Esophagus muscularis mucosa (tissue), 4 donors: ENCODE results near the gene G3BP2. TPM values are rescaled to one million over a fixed set of nuclear protein-coding genes. Genes with fewer than 3 reads are reported as not detected.
A peak's percentile ranks its signal among the peaks of the same experiment; 100 is the strongest.

Experiments used
- DNase-seq: peaks from one replicate; pipeline ENCODE4 v3.0.0-alpha.2; 2017; ENCODE audit errors: extremely low spot score
- H3K27ac ChIP-seq, 4 donors: fragments of 200-600 bp; sonication (generic); replicated peaks in 1 of 4; 1 replicate in 3 of 4; 2 replicates in 1 of 4; pipeline ENCODE4 v1.5.1; 2016 to 2019; ENCODE audit warnings: mild to moderate bottlenecking in 1 of 4
- H3K27me3 ChIP-seq, 4 donors: fragments of 200-600 bp; sonication (generic); one replicate each; pipeline versions ENCODE4 v1.5.1 to v1.6.0; 2016 to 2019
- H3K36me3 ChIP-seq, 4 donors: fragments of 200-600 bp; sonication (generic); one replicate each; pipeline ENCODE4 v1.5.1; 2016 to 2019
- H3K4me1 ChIP-seq, 4 donors: fragments of 200-600 bp; sonication (generic); one replicate each; pipeline ENCODE4 v1.5.1; 2016 to 2019
- H3K4me3 ChIP-seq, 4 donors: fragments of 200-600 bp; sonication (generic); 1 replicate in 2 of 4; 2 replicates in 2 of 4; pipeline ENCODE4 v1.5.1; 2016 to 2019; ENCODE audit warnings: mild to moderate bottlenecking in 4 of 4, moderate library complexity in 1 of 4
- H3K9me3 ChIP-seq, 4 donors: fragments of 200-600 bp; sonication (generic); 1 replicate in 3 of 4; 2 replicates in 1 of 4; pipeline ENCODE4 v1.5.1; 2016 to 2019
- EP300 ChIP-seq: sonication (generic); formaldehyde crosslinking; IDR thresholded peaks from one replicate; pipeline ENCODE4 v1.6.1; 2017; ENCODE audit warnings: antibody characterized with exemption
- POLR2A ChIP-seq: fragments of 450-650 bp; IDR thresholded peaks from one replicate; pipeline ENCODE4 v1.6.1; 2017; ENCODE audit warnings: antibody characterized with exemption, moderate library complexity, mild to moderate bottlenecking, low read depth
- POLR2AphosphoS5 ChIP-seq, 2 donors: sonication (generic); formaldehyde crosslinking; IDR thresholded peaks; one replicate each; pipeline ENCODE4 v1.6.1; 2017; ENCODE audit warnings: antibody characterized with exemption in 2 of 2
- WGBS: methylation state at CpG from one replicate; pipeline ENCODE4 v1.1.5; 2018; 5-methylcytosine and 5-hydroxymethylcytosine counted together
- intact Hi-C: fragments of 100-400 bp; cut with DNase I; formaldehyde crosslinking; loops from one replicate; pipeline ENCODE4 v1.15.1; 2023
- total RNA-seq, 4 donors: library from RNA; depleted of rRNA; stranded (reverse); fragments of >200 nt; gene quantifications; one replicate each; pipeline versions ENCODE4 v1.1.0 to v1.2.1, GENCODE V29; 2016
- TF ChIP-seq, protein P1 (sequence below), 3 experiments: fragments of 200-600 bp in 2 of 3; fragments of 450-650 bp in 1 of 3; sonication (generic) in 2 of 3; IDR thresholded peaks; one replicate each; pipeline ENCODE4 v1.5.1; 2017 to 2019; ENCODE audit warnings: antibody characterized with exemption in 3 of 3, mild to moderate bottlenecking in 2 of 3, moderate library complexity in 1 of 3

G3BP2 gene
- total RNA-seq, 4 donors from 2014 or later = 94.6 to 127 (median 109) TPM

DNA sequence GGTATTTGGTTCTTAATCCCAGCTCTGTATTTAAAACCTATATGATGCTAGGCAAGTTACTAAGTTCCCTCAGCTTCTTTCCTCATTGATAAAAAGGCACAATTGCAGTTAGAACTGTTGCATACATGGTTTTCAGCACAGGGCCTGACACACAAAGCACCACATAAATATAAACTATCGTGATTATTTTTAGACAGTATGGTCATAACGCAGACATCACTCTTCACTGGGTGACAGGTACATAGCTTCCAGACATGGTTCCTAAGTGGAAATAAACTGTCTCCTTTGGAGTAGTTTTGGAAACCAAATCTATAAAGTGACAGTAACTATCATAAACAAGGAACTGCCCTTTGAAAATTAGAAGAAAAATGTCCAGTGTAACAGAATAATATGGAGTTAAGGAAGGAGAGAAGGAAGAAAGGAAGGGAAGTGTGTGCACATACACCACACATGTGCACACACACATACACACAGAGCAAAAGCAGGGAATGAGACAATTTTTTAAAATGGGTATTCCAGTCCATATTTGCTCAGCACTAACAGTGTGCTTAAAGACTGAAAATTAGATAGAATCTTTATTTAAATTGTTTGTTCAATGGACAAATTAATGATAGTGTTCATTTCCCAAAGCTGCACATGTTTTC, 12.5 kb upstream of the G3BP2 start:
- WGBS = 30% methylated on average over 2 of the region's 2 CpGs
- Histone ChIP-seq H3K4me3 (no peak overlapping the region), H3K9me3 (no peaks in the 10 kb centered on the region), H3K27me3 (no peaks in the 10 kb centered on the region), H3K36me3 (no peaks in the 10 kb centered on the region), H3K27ac (peak overlapping the region in 1 of 4 donors; percentile 44), H3K4me1 (peaks cover 4 to 14% (median 13%) of the 10 kb centered on the region in 4 donors)
- DNase-seq = no peak
- TF ChIP-seq POLR2AphosphoS5 (IDR thresholded peaks at IDR 0.05) (no peak), EP300 (no peak), POLR2A (no peak)
- TF ChIP-seq, protein P1, sequence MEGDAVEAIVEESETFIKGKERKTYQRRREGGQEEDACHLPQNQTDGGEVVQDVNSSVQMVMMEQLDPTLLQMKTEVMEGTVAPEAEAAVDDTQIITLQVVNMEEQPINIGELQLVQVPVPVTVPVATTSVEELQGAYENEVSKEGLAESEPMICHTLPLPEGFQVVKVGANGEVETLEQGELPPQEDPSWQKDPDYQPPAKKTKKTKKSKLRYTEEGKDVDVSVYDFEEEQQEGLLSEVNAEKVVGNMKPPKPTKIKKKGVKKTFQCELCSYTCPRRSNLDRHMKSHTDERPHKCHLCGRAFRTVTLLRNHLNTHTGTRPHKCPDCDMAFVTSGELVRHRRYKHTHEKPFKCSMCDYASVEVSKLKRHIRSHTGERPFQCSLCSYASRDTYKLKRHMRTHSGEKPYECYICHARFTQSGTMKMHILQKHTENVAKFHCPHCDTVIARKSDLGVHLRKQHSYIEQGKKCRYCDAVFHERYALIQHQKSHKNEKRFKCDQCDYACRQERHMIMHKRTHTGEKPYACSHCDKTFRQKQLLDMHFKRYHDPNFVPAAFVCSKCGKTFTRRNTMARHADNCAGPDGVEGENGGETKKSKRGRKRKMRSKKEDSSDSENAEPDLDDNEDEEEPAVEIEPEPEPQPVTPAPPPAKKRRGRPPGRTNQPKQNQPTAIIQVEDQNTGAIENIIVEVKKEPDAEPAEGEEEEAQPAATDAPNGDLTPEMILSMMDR (IDR thresholded peaks at IDR 0.05) = no peak
- intact Hi-C loops = no loop called here

DNA sequence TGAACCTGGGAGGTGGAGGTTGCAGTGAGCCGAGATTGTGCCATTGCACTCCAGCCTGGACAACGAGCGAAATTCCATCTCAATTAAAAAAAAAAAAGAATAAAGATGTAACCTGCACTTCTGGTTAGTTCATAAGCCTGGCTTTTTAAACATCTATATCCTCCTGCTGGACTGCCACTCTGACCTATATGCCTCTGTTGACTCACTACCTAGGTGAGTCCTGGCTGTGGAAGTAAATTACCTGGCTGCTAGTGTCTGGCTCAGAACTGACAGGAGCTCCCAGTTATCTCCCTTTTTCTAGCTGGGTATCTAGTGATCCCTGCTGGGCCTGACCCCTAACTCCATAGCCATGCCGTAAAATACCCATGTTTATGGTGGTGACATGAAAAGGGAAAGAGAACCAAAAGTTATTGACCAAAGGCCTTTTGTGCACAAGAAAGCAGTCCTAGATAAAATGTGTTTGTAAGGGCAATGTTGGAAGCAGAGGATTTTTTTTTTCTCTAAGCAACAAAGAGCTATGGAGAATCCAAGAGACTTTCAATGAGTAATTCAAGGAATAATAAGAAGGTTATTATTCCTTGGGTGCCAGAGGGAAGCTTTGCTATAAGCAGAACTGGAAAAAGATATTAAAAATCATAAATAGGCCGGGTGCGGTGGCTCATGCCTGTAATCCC, 10.4 kb upstream of the G3BP2 start:
- Histone ChIP-seq H3K36me3 (no peaks in the 10 kb centered on the region), H3K27ac (no peak overlapping the region), H3K4me3 (no peak overlapping the region), H3K4me1 (peaks cover 4 to 14% (median 13%) of the 10 kb centered on the region in 4 donors), H3K9me3 (no peaks in the 10 kb centered on the region), H3K27me3 (no peaks in the 10 kb centered on the region)
- WGBS = 97% methylated on average over 6 of the region's 6 CpGs
- DNase-seq = no peak
- intact Hi-C loops = no loop called here
- TF ChIP-seq POLR2AphosphoS5 (IDR thresholded peaks at IDR 0.05) (no peak), EP300 (no peak), POLR2A (no peak)
- TF ChIP-seq, protein P1 (IDR thresholded peaks at IDR 0.05) = no peak

DNA sequence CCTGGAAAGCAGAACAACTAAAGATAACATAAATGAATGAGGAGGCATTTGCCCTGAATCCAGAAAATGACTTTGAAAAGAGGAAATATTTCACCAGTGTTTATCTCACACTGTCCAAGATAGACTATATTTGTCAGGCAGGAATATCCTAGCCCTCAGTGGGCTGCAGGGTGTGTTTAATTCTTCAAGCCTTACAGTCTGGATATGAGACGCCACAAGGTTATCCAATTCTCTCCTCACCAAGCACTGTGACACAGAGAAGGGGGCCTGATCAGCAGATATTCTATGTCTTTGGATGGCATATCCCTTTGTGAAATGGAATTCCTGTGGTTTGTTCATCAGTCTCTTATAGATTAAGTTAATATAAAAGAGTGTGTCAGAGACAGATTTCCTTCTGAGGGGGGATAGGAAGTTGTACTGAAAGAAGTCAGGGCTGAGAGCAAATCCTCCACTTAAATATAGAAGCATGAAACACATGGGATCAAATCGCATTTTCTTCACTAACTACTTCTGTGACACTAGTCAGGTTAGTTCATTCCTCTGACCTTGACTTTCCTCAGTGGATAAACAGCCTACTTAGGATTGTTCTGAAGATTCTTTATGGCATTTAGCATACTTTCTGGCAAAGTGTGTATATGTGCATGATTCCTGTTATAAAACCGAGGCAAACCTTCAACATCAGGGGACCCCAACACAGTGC, 6.8 kb upstream of the G3BP2 start:
- 90% methylated on average over 3 of the region's 3 CpGs for WGBS
- H3K36me3 ChIP-seq = no peaks in the 10 kb centered on the region
- no peaks in the 10 kb centered on the region for H3K9me3 ChIP-seq
- H3K4me1 ChIP-seq = peaks cover 0 to 1% (median under 1%) of the 10 kb centered on the region in 4 donors
- H3K27ac ChIP-seq = no peak overlapping the region
- intact Hi-C loops = loop anchor here (5.0 kb wide), 1 partner anchor 32 kb away; no protein-coding TSS in a partner anchor
- DNase-seq = no peak
- TF ChIP-seq EP300 = no peak
- no peak for TF ChIP-seq POLR2A
- TF ChIP-seq, protein P1 (IDR thresholded peaks at IDR 0.05) = no peak
- TF ChIP-seq POLR2AphosphoS5 (IDR thresholded peaks at IDR 0.05) = no peak
- H3K4me3 ChIP-seq = no peak overlapping the region
- H3K27me3 ChIP-seq = no peaks in the 10 kb centered on the region

DNA sequence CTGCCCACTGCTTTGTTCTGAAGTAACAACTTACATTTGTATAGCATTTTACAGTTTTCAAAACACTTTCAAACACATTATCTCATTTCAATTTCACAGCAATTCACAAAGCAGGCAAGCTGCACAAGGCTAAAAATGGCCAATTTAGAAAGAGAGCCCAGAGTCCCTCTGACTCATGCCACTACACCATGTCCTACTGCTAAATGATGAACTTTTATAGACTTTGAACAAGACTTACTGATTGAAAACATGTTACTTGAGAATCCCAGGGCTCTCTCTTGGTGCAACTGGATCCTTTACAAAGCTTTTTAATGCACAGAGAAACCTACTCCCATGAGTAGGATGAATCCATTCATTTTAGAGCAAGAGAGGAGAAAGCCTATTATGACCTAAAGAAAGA, 5.8 kb upstream of the G3BP2 start:
- TF ChIP-seq EP300 = no peak
- TF ChIP-seq, protein P1 (IDR thresholded peaks at IDR 0.05) = no peak
- TF ChIP-seq POLR2AphosphoS5 (IDR thresholded peaks at IDR 0.05) = no peak
- no peak for TF ChIP-seq POLR2A
- DNase-seq = no peak
- Histone ChIP-seq H3K27me3 (no peaks in the 10 kb centered on the region), H3K9me3 (no peaks in the 10 kb centered on the region), H3K4me1 (peaks cover 4 to 5% (median 4%) of the 10 kb centered on the region in 4 donors), H3K4me3 (no peak overlapping the region), H3K27ac (no peak overlapping the region), H3K36me3 (no peaks in the 10 kb centered on the region)
- intact Hi-C loops = loop anchor here (5.0 kb wide), 1 partner anchor 33 kb away; no protein-coding TSS in a partner anchor
